Esophagus squamous epithelium (tissue), 4 donors: Measurements from ENCODE around the gene POU2F2.

Source experiments
- CTCF ChIP-seq, 6 experiments: fragments of 450-650 bp in 4 of 6; fragments of 200-600 bp in 2 of 6; sonication (generic) in 2 of 6; IDR thresholded peaks; one replicate each; pipeline ENCODE4 v1.5.1; 2016 to 2019; ENCODE audit warnings: antibody characterized with exemption in 6 of 6, mild to moderate bottlenecking in 4 of 6, moderate library complexity in 4 of 6
- POLR2A ChIP-seq, 4 donors: fragments of 450-650 bp; IDR thresholded peaks; one replicate each; pipeline ENCODE4 v1.6.1; 2017; ENCODE audit warnings: antibody characterized with exemption in 4 of 4, mild to moderate bottlenecking in 4 of 4, moderate library complexity in 3 of 4

- TF ChIP-seq CTCF (IDR thresholded peaks at IDR 0.05) = no peak
- no peak for TF ChIP-seq POLR2A (IDR thresholded peaks at IDR 0.05)
These were observed 79.9 kb downstream of the POU2F2 start for GRCh38 chr19:42052241-42052863.
